Measurements from ENCODE around the gene SMYD3.
"Not testable (repeated sequence)": the region's sequence is repeated elsewhere in the genome, so short reads cannot be mapped to it uniquely, and the experiment has no call there.

DNA sequence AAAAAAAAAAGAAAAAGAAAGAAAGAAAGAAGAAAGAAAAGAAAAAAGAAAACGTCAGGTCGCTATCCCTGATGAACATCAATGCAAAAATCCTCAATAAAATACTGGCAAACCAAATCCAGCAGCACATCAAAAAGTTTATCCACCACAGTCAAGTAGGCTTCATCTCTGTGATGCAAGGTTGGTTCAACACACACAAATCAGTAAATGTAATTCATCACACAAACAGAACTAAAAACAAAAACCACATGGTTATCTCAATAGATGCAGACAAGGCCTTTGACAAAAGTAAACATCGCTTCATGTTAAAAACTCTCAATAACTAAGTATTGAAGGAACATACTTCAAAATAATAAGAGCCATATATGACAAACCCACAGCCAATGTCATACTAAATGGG, 779.0 kb downstream of the SMYD3 start:
- TF ChIP-seq POLR2A (IDR thresholded peaks at IDR 0.05; ENCODE audit: low read length); GATA1 (IDR thresholded peaks at IDR 0.05; ENCODE audit: low read depth, low read length): not testable (repeated sequence)
